ES-I3 (cell line): ENCODE data around the gene HAUS3.

Experiments used
- H3K36me3 ChIP-seq: 2 replicates; pipeline ENCODE4 v1.6.1; 2013; ENCODE audit warnings: mild to moderate bottlenecking, low read length, control low read depth, moderate library complexity; ENCODE audit not compliant: insufficient read depth
- H3K4me1 ChIP-seq: 2 replicates; pipeline ENCODE4 v1.6.1; 2013; ENCODE audit warnings: mild to moderate bottlenecking, control low read depth, low read length; ENCODE audit not compliant: insufficient read depth
- H3K9ac ChIP-seq: 2 replicates; pipeline ENCODE4 v1.6.1; 2013; ENCODE audit warnings: low read depth, mild to moderate bottlenecking, low read length, moderate library complexity
- H3K9me3 ChIP-seq: 2 replicates; pipeline ENCODE4 v1.6.1; 2013; ENCODE audit warnings: mild to moderate bottlenecking, low read length, moderate library complexity; ENCODE audit not compliant: control insufficient read depth, insufficient read depth

HAUS3 gene

GRCh38 chr4:2270341-2271165 lies 28.6 kb upstream of the HAUS3 start:
- Histone ChIP-seq H3K36me3 (no peaks in the 10 kb centered on the region), H3K4me1 (0 out of 2 replicates have a peak, but pooled peaks cover 2% of the 10 kb centered on the region), H3K9ac (no peak overlapping the region), H3K9me3 (no peaks in the 10 kb centered on the region)

- Histone ChIP-seq H3K36me3 (no peaks in the 10 kb centered on the region), H3K4me1 (0 out of 2 replicates have a peak, but pooled peaks cover 2% of the 10 kb centered on the region), H3K9me3 (no peaks in the 10 kb centered on the region), H3K9ac (no peak overlapping the region)
These were observed 27.8 kb upstream of the HAUS3 start for GRCh38 chr4:2269618-2270163.

GRCh38 chr4:2269206-2269531 lies 27.2 kb upstream of the HAUS3 start:
- no peaks in the 10 kb centered on the region for H3K36me3 ChIP-seq

GRCh38 chr4:2268357-2269205 lies 26.7 kb upstream of the HAUS3 start:
- Histone ChIP-seq H3K9me3 (no peaks in the 10 kb centered on the region), H3K36me3 (no peaks in the 10 kb centered on the region), H3K4me1 (0 out of 2 replicates have a peak, but pooled peaks cover 2% of the 10 kb centered on the region), H3K9ac (no peak overlapping the region)

More at GRCh38 chr4:2269206-2269531, 27.2 kb upstream of the HAUS3 start:
- H3K4me1 ChIP-seq, result 0 out of 2 replicates have a peak, but pooled peaks cover 2% of the 10 kb centered on the region
- H3K9ac ChIP-seq, result no peak overlapping the region
- H3K9me3 ChIP-seq, result no peaks in the 10 kb centered on the region

- no peaks in the 10 kb centered on the region for H3K36me3 ChIP-seq
- 0 out of 2 replicates have a peak, but pooled peaks cover 2% of the 10 kb centered on the region for H3K4me1 ChIP-seq
- no peaks in the 10 kb centered on the region for H3K9me3 ChIP-seq
- H3K9ac ChIP-seq, result no peak overlapping the region
These were observed 25.9 kb upstream of the HAUS3 start for GRCh38 chr4:2267841-2268240.

- H3K4me1 ChIP-seq, result 0 out of 2 replicates have a peak, but pooled peaks cover 2% of the 10 kb centered on the region
- no peaks in the 10 kb centered on the region for H3K9me3 ChIP-seq
- H3K36me3 ChIP-seq, result no peaks in the 10 kb centered on the region
- no peak overlapping the region for H3K9ac ChIP-seq
These were observed 25.4 kb upstream of the HAUS3 start for GRCh38 chr4:2267320-2267811.

GRCh38 chr4:2266821-2267220 lies 24.9 kb upstream of the HAUS3 start:
- 0 out of 2 replicates have a peak, but pooled peaks cover 2% of the 10 kb centered on the region for H3K4me1 ChIP-seq
- no peak overlapping the region for H3K9ac ChIP-seq
- no peaks in the 10 kb centered on the region for H3K36me3 ChIP-seq
- H3K9me3 ChIP-seq, result no peaks in the 10 kb centered on the region

GRCh38 chr4:2266181-2266580 lies 24.3 kb upstream of the HAUS3 start:
- Histone ChIP-seq H3K9ac (no peak overlapping the region), H3K4me1 (0 out of 2 replicates have a peak, but pooled peaks cover 2% of the 10 kb centered on the region), H3K9me3 (no peaks in the 10 kb centered on the region), H3K36me3 (no peaks in the 10 kb centered on the region)

GRCh38 chr4:2265113-2266110 lies 23.5 kb upstream of the HAUS3 start:
- Histone ChIP-seq H3K9me3 (no peaks in the 10 kb centered on the region), H3K4me1 (0 out of 2 replicates have a peak, but pooled peaks cover 2% of the 10 kb centered on the region), H3K9ac (no peak overlapping the region), H3K36me3 (no peaks in the 10 kb centered on the region)

GRCh38 chr4:2264481-2265041 lies 22.6 kb upstream of the HAUS3 start:
- Histone ChIP-seq H3K9me3 (no peaks in the 10 kb centered on the region), H3K36me3 (no peaks in the 10 kb centered on the region), H3K4me1 (0 out of 2 replicates have a peak, but pooled peaks cover 2% of the 10 kb centered on the region), H3K9ac (no peak overlapping the region)

GRCh38 chr4:2263926-2264321 lies 22.0 kb upstream of the HAUS3 start:
- no peaks in the 10 kb centered on the region for H3K4me1 ChIP-seq
- no peaks in the 10 kb centered on the region for H3K36me3 ChIP-seq
- H3K9me3 ChIP-seq, result no peaks in the 10 kb centered on the region
- H3K9ac ChIP-seq, result no peak overlapping the region

GRCh38 chr4:2262944-2263250 lies 21.0 kb upstream of the HAUS3 start:
- Histone ChIP-seq H3K9ac (peak overlapping the region; percentile 57; the same call in 1 of the 2 replicates), H3K36me3 (no peaks in the 10 kb centered on the region), H3K4me1 (no peaks in the 10 kb centered on the region), H3K9me3 (no peaks in the 10 kb centered on the region)
